ENCODE results near the gene PRR29.
"Not testable (repeated sequence)": the region's sequence is repeated elsewhere in the genome, so short reads cannot be mapped to it uniquely, and the experiment has no call there.

PRR29 gene

GRCh38 chr17:64016974-64017373, 18.8 kb downstream of the PRR29 start:
- no peak for DNase-seq

- no peak for DNase-seq
Measured at GRCh38 chr17:64017381-64017980, 19.3 kb downstream of the PRR29 start.

- not testable (repeated sequence) for DNase-seq
Measured at GRCh38 chr17:64019551-64019961, 21.4 kb downstream of the PRR29 start.

- DNase-seq: peak; percentile 95
Measured at GRCh38 chr17:64020056-64020766, 22.1 kb downstream of the PRR29 start, which contains the start of gene ICAM2. Gene ICAM2 (minus strand): TSS chr17:64020633. CDS start chr17:64006691, 13,942 bp downstream.

GRCh38 chr17:64022611-64023063, 24.5 kb downstream of the PRR29 start:
- DNase-seq: no peak

- DNase-seq: no peak
Measured at GRCh38 chr17:64024215-64024654, 26.1 kb downstream of the PRR29 start.

- DNase-seq: peak; percentile 85
Measured at GRCh38 chr17:64024781-64025731, 26.9 kb downstream of the PRR29 start.

GRCh38 chr17:64025732-64026294, 27.7 kb downstream of the PRR29 start:
- DNase-seq: peak; percentile 92

GRCh38 chr17:64028874-64029464, 30.8 kb downstream of the PRR29 start:
- peak; percentile 76 for DNase-seq

GRCh38 chr17:64032081-64032480, 33.9 kb downstream of the PRR29 start:
- no peak for DNase-seq

GRCh38 chr17:64036198-64036922, 38.2 kb downstream of the PRR29 start:
- DNase-seq: no peak

- DNase-seq: no peak
Measured at GRCh38 chr17:64037180-64037579, 39.0 kb downstream of the PRR29 start.

- DNase-seq: no peak
Measured at GRCh38 chr17:64037802-64038201, 39.7 kb downstream of the PRR29 start.

- no peak for DNase-seq
Measured at GRCh38 chr17:64038331-64039105, 40.4 kb downstream of the PRR29 start.

GRCh38 chr17:64039106-64039400, 40.9 kb downstream of the PRR29 start:
- no peak for DNase-seq

- no peak for DNase-seq
Measured at GRCh38 chr17:64040206-64040605, 42.1 kb downstream of the PRR29 start.

- DNase-seq: no peak
Measured at GRCh38 chr17:64041912-64042311, 43.8 kb downstream of the PRR29 start.

GRCh38 chr17:64042700-64043485, 44.7 kb downstream of the PRR29 start:
- DNase-seq: no peak

GRCh38 chr17:64045176-64045575, 47.0 kb downstream of the PRR29 start:
- DNase-seq: no peak

GRCh38 chr17:64048805-64049204, 50.7 kb downstream of the PRR29 start:
- DNase-seq: no peak

All from activated CD4-positive, alpha-beta T cell treated with anti-CD3 and anti-CD28 coated beads, Interleukin-2, amount 50 U/mL, for 16 hours (primary cell).